HL-60 (cell line): ENCODE data around the gene B4GALT1.

ENCODE experiments used
- DNase-seq, 2 experiments: peaks; one replicate each; pipeline ENCODE4 v3.0.0-alpha.2; 2010 to 2020; ENCODE audit warnings: low read depth in 1 of 2, low spot score in 1 of 2
- H3K27ac ChIP-seq: fragments of 250-450 bp; sonication (Bioruptor Pico); replicated peaks from 2 replicates; pipeline ENCODE4 v1.5.1; 2020; ENCODE audit warnings: mild to moderate bottlenecking, moderate library complexity
- H3K27me3 ChIP-seq: fragments of 250-450 bp; sonication (Bioruptor Pico); 2 replicates; pipeline ENCODE4 v1.5.1; 2021; ENCODE audit warnings: mild to moderate bottlenecking, moderate library complexity; ENCODE audit not compliant: insufficient read depth, poor library complexity, severe bottlenecking
- H3K4me3 ChIP-seq: replicated peaks from 2 replicates; pipeline ENCODE4 v1.5.1; 2011; ENCODE audit warnings: mild to moderate bottlenecking, control low read depth, low read length; ENCODE audit not compliant: insufficient read depth
- CTCF ChIP-seq: IDR thresholded peaks from one replicate; pipeline ENCODE4 v1.5.1; 2011; ENCODE audit warnings: low read length, control low read depth, inconsistent platforms; ENCODE audit not compliant: insufficient read depth
- GABPA ChIP-seq: IDR thresholded peaks from 2 replicates; pipeline ENCODE4 v1.6.1; 2012; ENCODE audit warnings: low read depth
- POLR2AphosphoS5 ChIP-seq: IDR thresholded peaks from 2 replicates; pipeline ENCODE4 v1.6.1; 2012; ENCODE audit warnings: low read depth
- REST ChIP-seq: IDR thresholded peaks from 2 replicates; pipeline ENCODE4 v1.6.1; 2012; ENCODE audit warnings: low read depth; ENCODE audit not compliant: insufficient replicate concordance
- SPI1 ChIP-seq: IDR thresholded peaks from 2 replicates; pipeline ENCODE4 v1.6.1; 2012; ENCODE audit warnings: low read depth, mild to moderate bottlenecking, borderline replicate concordance

Gene B4GALT1

GRCh38 chr9:33168941-33169544 is 1.9 kb upstream of the B4GALT1 start:
- no peaks in the 10 kb centered on the region for H3K27me3 ChIP-seq
- no peak for DNase-seq
- TF ChIP-seq GABPA (no peak), CTCF (no peak), REST (no peak), SPI1 (no peak), POLR2AphosphoS5 (no peak)
- no peak overlapping the region for H3K4me3 ChIP-seq
- H3K27ac ChIP-seq, result no peak overlapping the region

- H3K27me3 ChIP-seq, result no peaks in the 10 kb centered on the region
- peak overlapping the region; percentile 86 for H3K27ac ChIP-seq
- peak; percentile 71 to 75 for DNase-seq
- H3K4me3 ChIP-seq, result peak overlapping the region; percentile 29
- TF ChIP-seq GABPA (no peak), POLR2AphosphoS5 (no peak), REST (no peak), SPI1 (no peak), CTCF (no peak)
These were observed 881 bp upstream of the B4GALT1 start for GRCh38 chr9:33167972-33168461.

GRCh38 chr9:33166231-33167083 is 679 bp downstream of the B4GALT1 start:
- Histone ChIP-seq H3K4me3 (peak overlapping the region; percentile 68), H3K27me3 (no peaks in the 10 kb centered on the region), H3K27ac (peak overlapping the region; percentile 85)
- TF ChIP-seq CTCF (no peak), REST (peak; percentile 14), SPI1 (peak; percentile 36; the same call in 1 of the 2 replicates), POLR2AphosphoS5 (no peak), GABPA (no peak)
- no peak for DNase-seq
